NB4 (cell line): Measurements from ENCODE around the gene EPB41L2.

ENCODE experiments used
- DNase-seq: peaks from one replicate; pipeline ENCODE4 v3.0.0; 2010; ENCODE audit warnings: low read depth
- H3K4me3 ChIP-seq: one replicate; pipeline ENCODE4 v1.5.1; 2011; ENCODE audit warnings: mild to moderate bottlenecking, low read depth, low read length, moderate library complexity
- CTCF ChIP-seq: IDR thresholded peaks from one replicate; pipeline ENCODE4 v1.5.1; 2012; ENCODE audit warnings: low read depth, low read length
- MYC ChIP-seq: IDR thresholded peaks from 2 replicates; pipeline ENCODE4 v1.6.1; 2011; ENCODE audit warnings: low read depth, low read length
- POLR2A ChIP-seq: IDR thresholded peaks from 2 replicates; pipeline ENCODE4 v1.6.1; 2011; ENCODE audit warnings: mild to moderate bottlenecking; ENCODE audit not compliant: insufficient read length; ENCODE audit errors: extremely low read depth
- TF ChIP-seq, protein P1 (sequence below): IDR thresholded peaks from 2 replicates; pipeline ENCODE4 v1.6.1; 2011; ENCODE audit warnings: low read depth, low read length

Gene EPB41L2

GRCh38 chr6:130848945-130849344, 214.1 kb downstream of the EPB41L2 start:
- TF ChIP-seq MYC (no peak), POLR2A (no peak), CTCF (no peak)
- TF ChIP-seq, protein P1, sequence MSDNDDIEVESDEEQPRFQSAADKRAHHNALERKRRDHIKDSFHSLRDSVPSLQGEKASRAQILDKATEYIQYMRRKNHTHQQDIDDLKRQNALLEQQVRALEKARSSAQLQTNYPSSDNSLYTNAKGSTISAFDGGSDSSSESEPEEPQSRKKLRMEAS = no peak

GRCh38 chr6:130847001-130847910, 215.8 kb downstream of the EPB41L2 start:
- TF ChIP-seq POLR2A (no peak), MYC (no peak)
- TF ChIP-seq, protein P1 = no peak
- DNase-seq = no peak
- no peak overlapping the region for H3K4me3 ChIP-seq

More at GRCh38 chr6:130848945-130849344, 214.1 kb downstream of the EPB41L2 start:
- H3K4me3 ChIP-seq = no peak overlapping the region
- peak; percentile 20 for DNase-seq

DNA sequence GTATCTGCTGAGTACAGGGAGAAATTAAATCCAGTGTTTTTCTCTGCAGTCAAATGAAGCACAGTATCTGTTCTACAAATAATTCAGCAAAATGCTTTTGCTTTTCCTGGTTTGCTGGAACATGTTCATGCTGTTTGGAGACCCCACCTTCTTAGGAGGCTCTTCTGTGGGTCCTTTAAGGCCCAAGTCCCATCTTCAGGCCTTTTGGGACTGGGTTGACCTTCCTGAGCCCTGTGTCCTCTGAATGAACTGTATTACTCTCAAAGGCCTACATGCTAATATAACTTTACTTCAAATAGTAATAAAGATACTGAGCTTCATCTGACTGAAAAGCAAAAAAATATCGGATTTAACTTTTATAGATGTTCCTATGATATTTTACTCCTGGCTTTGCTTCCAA, 216.5 kb downstream of the EPB41L2 start:
- no peak for DNase-seq
- no peak overlapping the region for H3K4me3 ChIP-seq
- no peak for TF ChIP-seq MYC
- TF ChIP-seq POLR2A = no peak
- no peak for TF ChIP-seq CTCF
- TF ChIP-seq, protein P1 = no peak

DNA sequence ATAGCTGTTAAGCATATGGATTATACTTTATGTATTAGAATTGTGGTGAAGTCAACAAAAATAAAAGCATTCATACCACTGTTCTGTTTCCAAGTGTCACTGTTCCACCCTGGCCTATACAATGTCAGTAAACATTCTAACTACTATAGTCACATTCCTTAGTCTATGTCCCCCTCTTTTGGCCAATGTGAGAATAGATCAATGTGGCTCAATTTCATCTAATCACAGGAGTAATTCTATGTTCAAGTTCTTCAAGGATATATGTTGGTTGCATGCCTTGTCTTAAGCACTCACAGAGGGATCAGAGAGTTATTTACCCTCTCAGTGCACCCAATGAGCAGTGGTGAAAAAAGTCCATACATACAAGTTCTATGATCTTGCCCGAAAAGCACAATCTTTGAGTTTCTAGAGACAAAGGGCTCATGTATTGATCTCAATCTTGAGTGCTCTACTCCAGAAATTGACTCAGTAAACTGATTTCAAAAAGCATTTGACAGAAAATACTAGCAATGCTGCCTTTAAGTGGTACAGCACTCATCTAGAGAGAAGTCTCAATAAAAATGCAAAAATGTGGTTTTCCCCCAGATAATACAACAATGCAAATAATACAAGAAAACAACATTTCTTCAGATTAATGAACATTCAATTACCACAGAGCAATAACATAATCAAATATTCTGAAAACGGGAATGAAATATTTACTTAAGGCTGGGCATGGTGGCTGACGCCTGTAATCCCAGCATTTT, 219.3 kb downstream of the EPB41L2 start:
- H3K4me3 ChIP-seq = no peak overlapping the region
- peak; percentile 58 for DNase-seq

GRCh38 chr6:130841128-130841728, 221.8 kb downstream of the EPB41L2 start:
- no peak overlapping the region for H3K4me3 ChIP-seq
- TF ChIP-seq, protein P1 = no peak
- no peak for TF ChIP-seq POLR2A
- TF ChIP-seq CTCF = no peak
- TF ChIP-seq MYC = no peak
- no peak for DNase-seq

More for the DNA sequence above, 219.3 kb downstream of the EPB41L2 start:
- TF ChIP-seq CTCF (peak; percentile 49), MYC (no peak), POLR2A (no peak)
- TF ChIP-seq, protein P1 = no peak
